ENCODE results near the gene MED20.

The MED20 gene

DNA sequence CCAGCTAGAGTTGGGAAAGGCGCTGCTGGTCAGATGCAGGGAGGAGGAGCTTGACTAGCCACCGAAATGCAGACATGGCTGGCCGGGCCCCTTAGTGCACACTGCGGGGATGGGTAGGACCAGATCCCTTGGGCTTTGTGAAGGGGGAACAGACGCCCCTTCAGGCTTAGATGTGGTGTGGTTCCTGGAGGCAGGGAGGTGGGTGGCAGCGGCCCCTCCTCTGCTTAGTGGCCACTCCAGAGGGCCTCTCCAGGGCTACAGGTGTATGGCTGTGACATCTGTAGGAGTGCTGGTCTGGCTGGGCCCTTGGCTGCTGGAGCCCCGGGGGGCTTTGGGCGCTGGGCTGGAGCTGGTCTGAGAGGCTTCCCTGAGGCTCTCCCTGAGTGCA lies 14.7 kb upstream of the MED20 start:
- peak; percentile 88 for DNase-seq
- no peaks in the 10 kb centered on the region for H3K27me3 ChIP-seq (ENCODE audit: insufficient read depth, low read length, poor library complexity)
- peak overlapping the region in 1 of 2 experiments; percentile 86; a peak in 2 of 4 replicates for H3K4me3 ChIP-seq (ENCODE audit: low read depth in 1 of 2, low read length in 2 of 2)
- peak overlapping the region; percentile 100 for H3K27ac ChIP-seq (ENCODE audit: low read length)
- H3K36me3 ChIP-seq (ENCODE audit: insufficient read depth, low read length): peaks cover 96% of the 10 kb centered on the region
- peak overlapping the region; percentile 82 for H3K4me2 ChIP-seq (ENCODE audit: insufficient read depth, low read length)
- peaks cover 62% of the 10 kb centered on the region for H3K4me1 ChIP-seq (ENCODE audit: insufficient read depth, low read length)
- H2AFZ ChIP-seq (ENCODE audit: low read depth, low read length): no peak overlapping the region
- TF ChIP-seq EZH2 (IDR thresholded peaks at IDR 0.05; ENCODE audit: borderline replicate concordance, low read depth, low read length, severe bottlenecking): no peak
- TF ChIP-seq, protein P1, sequence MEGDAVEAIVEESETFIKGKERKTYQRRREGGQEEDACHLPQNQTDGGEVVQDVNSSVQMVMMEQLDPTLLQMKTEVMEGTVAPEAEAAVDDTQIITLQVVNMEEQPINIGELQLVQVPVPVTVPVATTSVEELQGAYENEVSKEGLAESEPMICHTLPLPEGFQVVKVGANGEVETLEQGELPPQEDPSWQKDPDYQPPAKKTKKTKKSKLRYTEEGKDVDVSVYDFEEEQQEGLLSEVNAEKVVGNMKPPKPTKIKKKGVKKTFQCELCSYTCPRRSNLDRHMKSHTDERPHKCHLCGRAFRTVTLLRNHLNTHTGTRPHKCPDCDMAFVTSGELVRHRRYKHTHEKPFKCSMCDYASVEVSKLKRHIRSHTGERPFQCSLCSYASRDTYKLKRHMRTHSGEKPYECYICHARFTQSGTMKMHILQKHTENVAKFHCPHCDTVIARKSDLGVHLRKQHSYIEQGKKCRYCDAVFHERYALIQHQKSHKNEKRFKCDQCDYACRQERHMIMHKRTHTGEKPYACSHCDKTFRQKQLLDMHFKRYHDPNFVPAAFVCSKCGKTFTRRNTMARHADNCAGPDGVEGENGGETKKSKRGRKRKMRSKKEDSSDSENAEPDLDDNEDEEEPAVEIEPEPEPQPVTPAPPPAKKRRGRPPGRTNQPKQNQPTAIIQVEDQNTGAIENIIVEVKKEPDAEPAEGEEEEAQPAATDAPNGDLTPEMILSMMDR (IDR thresholded peaks at IDR 0.05; ENCODE audit: borderline replicate concordance, extremely low read depth, low read length, poor library complexity, severe bottlenecking): peak; percentile 12
- ATAC-seq (ENCODE audit: insufficient read depth, low read depth): peak; percentile 38
- H4K20me1 ChIP-seq (ENCODE audit: insufficient read depth, low read length): peaks cover 30% of the 10 kb centered on the region
- peaks cover 69% of the 10 kb centered on the region for H3K79me2 ChIP-seq (ENCODE audit: insufficient read depth, low read length)
- peak overlapping the region; percentile 99 for H3K9ac ChIP-seq (ENCODE audit: low read depth, low read length)
- no peaks in the 10 kb centered on the region for H3K9me3 ChIP-seq (ENCODE audit: insufficient read depth, low read length, severe bottlenecking)

- Histone ChIP-seq H3K9ac (ENCODE audit: low read depth, low read length) (peak overlapping the region; percentile 99), H3K4me2 (ENCODE audit: insufficient read depth, low read length) (peak overlapping the region; percentile 82), H3K27ac (ENCODE audit: low read length) (peak overlapping the region; percentile 100), H3K36me3 (ENCODE audit: insufficient read depth, low read length) (peaks cover 96% of the 10 kb centered on the region), H3K9me3 (ENCODE audit: insufficient read depth, low read length, severe bottlenecking) (no peaks in the 10 kb centered on the region), H3K79me2 (ENCODE audit: insufficient read depth, low read length) (peaks cover 64% of the 10 kb centered on the region), H3K4me1 (ENCODE audit: insufficient read depth, low read length) (peaks cover 61% of the 10 kb centered on the region), H2AFZ (ENCODE audit: low read depth, low read length) (no peak overlapping the region), H3K27me3 (ENCODE audit: insufficient read depth, low read length, poor library complexity) (no peaks in the 10 kb centered on the region), H4K20me1 (ENCODE audit: insufficient read depth, low read length) (peaks cover 28% of the 10 kb centered on the region), H3K4me3 (ENCODE audit: low read depth in 1 of 2, low read length in 2 of 2) (peak overlapping the region in 1 of 2 experiments; percentile 86; a peak in 2 of 4 replicates)
- peak; percentile 6; the same call in 1 of the 3 replicates for ATAC-seq (ENCODE audit: insufficient read depth, low read depth)
- TF ChIP-seq EZH2 (IDR thresholded peaks at IDR 0.05; ENCODE audit: borderline replicate concordance, low read depth, low read length, severe bottlenecking): no peak
- TF ChIP-seq, protein P1 (IDR thresholded peaks at IDR 0.05; ENCODE audit: borderline replicate concordance, extremely low read depth, low read length, poor library complexity, severe bottlenecking): no peak
- DNase-seq: peak; percentile 71
Measured at GRCh38 chr6:41935193-41935574, 14.2 kb upstream of the MED20 start.

DNA sequence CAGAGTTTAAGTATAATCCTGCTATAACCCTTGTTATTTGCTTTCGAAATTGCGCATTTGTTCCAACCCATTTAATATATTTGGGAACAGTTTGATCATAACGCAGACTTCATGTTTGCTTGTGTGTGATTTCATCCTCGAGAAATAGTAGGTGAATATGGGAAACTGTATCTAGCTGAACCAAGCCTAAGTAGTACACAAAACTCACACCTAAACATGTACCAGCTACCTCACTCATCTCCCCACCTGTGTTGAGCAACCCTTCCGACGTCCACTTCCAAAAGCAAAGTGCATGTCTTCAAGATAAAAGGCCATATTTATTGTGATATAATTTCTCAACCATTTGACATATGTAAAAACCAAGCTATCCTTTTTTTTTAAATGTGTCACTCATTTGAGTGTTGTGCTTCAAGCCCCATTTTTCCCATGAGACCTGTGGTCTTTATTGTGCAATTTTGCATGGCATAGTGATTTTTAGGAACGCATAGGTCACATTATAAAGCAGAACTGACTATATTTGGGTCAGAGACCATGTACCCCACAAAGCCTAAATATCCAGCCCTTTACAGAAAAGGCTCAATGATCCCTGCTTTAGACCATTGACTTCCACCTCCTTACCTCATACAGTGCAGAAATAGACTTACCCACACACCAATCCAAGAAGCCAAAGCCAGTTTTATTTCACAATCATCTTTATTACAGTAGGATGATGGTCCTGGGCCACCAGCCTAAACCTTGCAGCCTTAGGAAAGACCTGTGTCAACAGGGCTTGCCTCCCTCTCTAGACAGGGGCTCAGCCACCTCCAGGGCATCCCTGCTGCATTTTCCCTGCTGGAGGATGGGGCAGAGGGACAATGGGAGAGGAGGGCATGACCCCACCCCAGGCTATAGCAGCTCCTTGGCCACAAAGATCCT lies 13.6 kb upstream of the MED20 start:
- Histone ChIP-seq H3K27ac (ENCODE audit: low read length) (peak overlapping the region; percentile 100), H3K4me1 (ENCODE audit: insufficient read depth, low read length) (peaks cover 55% of the 10 kb centered on the region), H3K4me2 (ENCODE audit: insufficient read depth, low read length) (peak overlapping the region; percentile 82), H2AFZ (ENCODE audit: low read depth, low read length) (no peak overlapping the region), H4K20me1 (ENCODE audit: insufficient read depth, low read length) (peaks cover 28% of the 10 kb centered on the region), H3K27me3 (ENCODE audit: insufficient read depth, low read length, poor library complexity) (no peaks in the 10 kb centered on the region), H3K9ac (ENCODE audit: low read depth, low read length) (peak overlapping the region; percentile 99), H3K36me3 (ENCODE audit: insufficient read depth, low read length) (peaks cover 96% of the 10 kb centered on the region), H3K4me3 (ENCODE audit: low read depth in 1 of 2, low read length in 2 of 2) (peak overlapping the region in 1 of 2 experiments; percentile 86; a peak in 2 of 4 replicates), H3K79me2 (ENCODE audit: insufficient read depth, low read length) (peaks cover 62% of the 10 kb centered on the region), H3K9me3 (ENCODE audit: insufficient read depth, low read length, severe bottlenecking) (no peaks in the 10 kb centered on the region)
- DNase-seq (no peak), ATAC-seq (ENCODE audit: insufficient read depth, low read depth) (no peak)
- TF ChIP-seq EZH2 (IDR thresholded peaks at IDR 0.05; ENCODE audit: borderline replicate concordance, low read depth, low read length, severe bottlenecking): no peak
- TF ChIP-seq, protein P1 (IDR thresholded peaks at IDR 0.05; ENCODE audit: borderline replicate concordance, extremely low read depth, low read length, poor library complexity, severe bottlenecking): no peak
